Trophoblast cell (in vitro differentiated cells and primary cell): ENCODE results near the gene TTC31.
A peak's percentile ranks its signal among the peaks of the same experiment; 100 is the strongest.
"Not testable (repeated sequence)": the region's sequence is repeated elsewhere in the genome, so short reads cannot be mapped to it uniquely, and the experiment has no call there.

Experiments used
- DNase-seq, 2 donors: peaks; one replicate each; pipeline ENCODE4 v3.0.0-alpha.2; 2016
- H2AFZ ChIP-seq: 2 replicates; pipeline ENCODE4 v1.6.1; 2013; ENCODE audit warnings: low read length, moderate library complexity, mild to moderate bottlenecking; ENCODE audit not compliant: insufficient read depth, poor library complexity
- H2AK5ac ChIP-seq: 2 replicates; pipeline ENCODE4 v1.6.1; 2013; ENCODE audit warnings: mild to moderate bottlenecking, low read length
- H2BK120ac ChIP-seq: 2 replicates; pipeline ENCODE4 v1.6.1; 2013; ENCODE audit warnings: low read length, mild to moderate bottlenecking, moderate library complexity; ENCODE audit not compliant: insufficient read depth, poor library complexity
- H2BK12ac ChIP-seq: 2 replicates; pipeline ENCODE4 v1.6.1; 2013; ENCODE audit warnings: mild to moderate bottlenecking, low read length, moderate library complexity
- H2BK5ac ChIP-seq: 2 replicates; pipeline ENCODE4 v1.6.1; 2013; ENCODE audit warnings: low read length, low read depth, moderate library complexity, mild to moderate bottlenecking; ENCODE audit not compliant: poor library complexity
- H3K14ac ChIP-seq: 2 replicates; pipeline ENCODE4 v1.6.1; 2013; ENCODE audit warnings: mild to moderate bottlenecking, low read length
- H3K18ac ChIP-seq: 2 replicates; pipeline ENCODE4 v1.6.1; 2013; ENCODE audit warnings: mild to moderate bottlenecking, low read length
- H3K23ac ChIP-seq: 2 replicates; pipeline ENCODE4 v1.6.1; 2013; ENCODE audit warnings: low read length
- H3K27ac ChIP-seq: 2 replicates; pipeline ENCODE4 v1.5.1; 2013; ENCODE audit warnings: low read depth, mild to moderate bottlenecking, inconsistent platforms, low read length, moderate library complexity
- H3K27me3 ChIP-seq: 2 replicates; pipeline ENCODE4 v1.6.1; 2013; ENCODE audit warnings: inconsistent platforms, mild to moderate bottlenecking, low read length, moderate library complexity; ENCODE audit not compliant: insufficient read depth
- H3K36me3 ChIP-seq, 2 experiments: 1 replicate in 1 of 2; 2 replicates in 1 of 2; pipeline ENCODE4 v1.6.1; 2013; ENCODE audit warnings: low read length in 2 of 2, mild to moderate bottlenecking in 2 of 2, moderate library complexity in 1 of 2; ENCODE audit not compliant: insufficient read depth in 2 of 2, control insufficient read depth in 1 of 2
- H3K4ac ChIP-seq: 2 replicates; pipeline ENCODE4 v1.6.1; 2013; ENCODE audit warnings: low read depth, mild to moderate bottlenecking, low read length, moderate library complexity
- H3K4me1 ChIP-seq, 2 experiments: 1 replicate in 1 of 2; 2 replicates in 1 of 2; pipeline ENCODE4 v1.6.1; 2013; ENCODE audit warnings: low read length in 2 of 2, mild to moderate bottlenecking in 2 of 2, moderate library complexity in 1 of 2; ENCODE audit not compliant: insufficient read depth in 2 of 2, control insufficient read depth in 1 of 2
- H3K4me2 ChIP-seq: 2 replicates; pipeline ENCODE4 v1.6.1; 2013; ENCODE audit warnings: inconsistent platforms, mild to moderate bottlenecking, low read length, moderate library complexity
- H3K4me3 ChIP-seq: 2 replicates; pipeline ENCODE4 v1.5.1; 2013; ENCODE audit warnings: mild to moderate bottlenecking, low read depth, low read length, inconsistent platforms
- H3K79me1 ChIP-seq: one replicate; pipeline ENCODE4 v1.6.1; 2013; ENCODE audit warnings: low read length
- H3K79me2 ChIP-seq: 2 replicates; pipeline ENCODE4 v1.6.1; 2013; ENCODE audit warnings: low read length, mild to moderate bottlenecking; ENCODE audit not compliant: control insufficient read depth, insufficient read depth, poor library complexity
- H3K9ac ChIP-seq: 2 replicates; pipeline ENCODE4 v1.6.1; 2013; ENCODE audit warnings: mild to moderate bottlenecking, low read length
- H3K9me3 ChIP-seq: 2 replicates; pipeline ENCODE4 v1.6.1; 2013; ENCODE audit warnings: low read depth, mild to moderate bottlenecking, control low read depth, inconsistent platforms, low read length; ENCODE audit not compliant: insufficient read depth
- H4K12ac ChIP-seq: 2 replicates; pipeline ENCODE4 v1.6.1; 2013; ENCODE audit warnings: low read depth, mild to moderate bottlenecking, low read length, moderate library complexity
- H4K8ac ChIP-seq: 2 replicates; pipeline ENCODE4 v1.6.1; 2013; ENCODE audit warnings: low read depth, mild to moderate bottlenecking, low read length, moderate library complexity
- H4K91ac ChIP-seq: one replicate; pipeline ENCODE4 v1.6.1; 2013; ENCODE audit warnings: low read depth, mild to moderate bottlenecking, low read length, moderate library complexity
- whole genome bisulfite sequencing: extraction: QIAGEN DNeasy Blood & Tissue Kit; methylation state at CpG from one replicate; pipeline ENCODE4 v1.1.7; 2013; ENCODE audit warnings: missing lambda C conversion rate; ENCODE audit not compliant: insufficient read length, insufficient coverage; ENCODE audit errors: extremely low coverage; 5-methylcytosine and 5-hydroxymethylcytosine counted together

TTC31 gene

GRCh38 chr2:74481431-74481830 is 1.4 kb upstream of the TTC31 start:
- no peak overlapping the region for H2BK120ac ChIP-seq
- DNase-seq, result no peak
- H3K79me2 ChIP-seq, result peaks cover 9% of the 10 kb centered on the region
- no peak overlapping the region for H3K27ac ChIP-seq
- no peaks in the 10 kb centered on the region for H3K27me3 ChIP-seq
- peak overlapping the region; percentile 66 for H3K4me2 ChIP-seq
- no peak overlapping the region for H2AFZ ChIP-seq
- WGBS, result no CpG with 5 or more reads among the region's 3 CpGs
- peaks cover 12 to 14% of the 10 kb centered on the region in 2 experiments for H3K36me3 ChIP-seq
- no peak overlapping the region for H2AK5ac ChIP-seq
- H2BK12ac ChIP-seq, result no peak overlapping the region
- peak overlapping the region; percentile 51 for H3K4ac ChIP-seq
- no peaks in the 10 kb centered on the region for H3K9me3 ChIP-seq
- H3K4me3 ChIP-seq, result no peak overlapping the region
- peaks cover 11% of the 10 kb centered on the region for H3K79me1 ChIP-seq
- peak overlapping the region; percentile 71 for H4K8ac ChIP-seq
- peaks cover 9 to 10% of the 10 kb centered on the region in 2 experiments for H3K4me1 ChIP-seq
- peak overlapping the region; percentile 1 for H4K12ac ChIP-seq
- peak overlapping the region; percentile 89 for H3K9ac ChIP-seq
- H4K91ac ChIP-seq, result no peak overlapping the region
- no peak overlapping the region for H2BK5ac ChIP-seq
- peak overlapping the region; percentile 21 for H3K18ac ChIP-seq
- no peak overlapping the region for H3K14ac ChIP-seq
- H3K23ac ChIP-seq, result no peak overlapping the region

DNA sequence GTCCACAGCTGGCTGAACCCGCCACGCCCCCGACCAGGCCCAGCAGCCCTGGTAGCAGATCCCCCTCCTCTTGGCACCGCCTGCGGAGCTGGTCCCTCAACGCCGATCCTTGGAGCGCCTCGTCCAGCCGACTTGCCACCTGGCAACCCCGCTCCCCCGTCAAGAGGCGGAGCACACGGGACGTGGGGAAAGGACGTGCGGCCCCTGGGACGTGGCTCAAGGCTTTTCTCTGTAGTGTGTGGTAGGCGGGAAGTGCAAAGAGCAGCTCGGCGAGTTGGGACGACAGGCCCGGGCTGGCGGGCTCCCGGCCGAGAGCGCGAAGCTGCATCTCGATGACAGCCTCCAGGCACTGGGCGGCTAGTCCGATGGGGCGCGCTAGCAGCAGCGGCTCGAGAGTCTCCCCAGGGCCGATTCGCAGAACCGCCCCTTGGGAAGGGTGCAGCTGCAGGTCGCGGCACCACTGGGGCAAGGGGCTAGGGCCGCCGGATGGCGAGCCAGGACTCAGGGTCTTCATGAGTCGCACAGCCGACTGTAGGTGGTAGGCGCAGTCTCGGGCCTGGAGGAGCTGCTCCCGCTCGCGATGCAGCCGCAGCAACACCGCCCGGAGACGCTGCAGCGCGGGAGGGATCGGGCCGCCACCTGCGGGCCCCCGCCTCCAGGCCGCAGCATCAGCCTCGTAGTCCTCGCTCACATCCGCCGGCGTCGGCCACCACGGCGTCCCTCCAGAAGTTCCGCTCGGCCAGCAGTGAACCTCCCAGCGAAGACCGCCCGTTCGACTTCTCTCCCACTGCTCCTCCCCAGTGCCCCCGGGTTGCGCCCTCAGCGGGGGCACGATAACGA is 700 bp upstream of the TTC31 start:
- Histone ChIP-seq H2AFZ (peak overlapping the region; percentile 78), H3K14ac (peak overlapping the region; percentile 34), H3K4me2 (peak overlapping the region; percentile 66), H2AK5ac (peak overlapping the region; percentile 9), H3K4me3 (peak overlapping the region; percentile 94), H4K8ac (peak overlapping the region; percentile 71), H3K9ac (peak overlapping the region; percentile 89), H3K4ac (peak overlapping the region; percentile 51), H3K4me1 (peaks cover 9 to 10% of the 10 kb centered on the region in 2 experiments), H4K12ac (peak overlapping the region; percentile 2), H3K36me3 (peaks cover 13 to 14% of the 10 kb centered on the region in 2 experiments), H3K27me3 (no peaks in the 10 kb centered on the region), H2BK12ac (no peak overlapping the region), H3K23ac (no peak overlapping the region), H2BK120ac (peak overlapping the region; percentile 40), H3K27ac (peak overlapping the region; percentile 65), H2BK5ac (no peak overlapping the region), H3K18ac (peak overlapping the region; percentile 54), H4K91ac (peak overlapping the region; percentile 34), H3K9me3 (no peaks in the 10 kb centered on the region), H3K79me2 (peaks cover 9% of the 10 kb centered on the region), H3K79me1 (peaks cover 11% of the 10 kb centered on the region)
- no CpG with 5 or more reads among the region's 80 CpGs for WGBS
- DNase-seq, result peak; percentile 36 to 60

DNA sequence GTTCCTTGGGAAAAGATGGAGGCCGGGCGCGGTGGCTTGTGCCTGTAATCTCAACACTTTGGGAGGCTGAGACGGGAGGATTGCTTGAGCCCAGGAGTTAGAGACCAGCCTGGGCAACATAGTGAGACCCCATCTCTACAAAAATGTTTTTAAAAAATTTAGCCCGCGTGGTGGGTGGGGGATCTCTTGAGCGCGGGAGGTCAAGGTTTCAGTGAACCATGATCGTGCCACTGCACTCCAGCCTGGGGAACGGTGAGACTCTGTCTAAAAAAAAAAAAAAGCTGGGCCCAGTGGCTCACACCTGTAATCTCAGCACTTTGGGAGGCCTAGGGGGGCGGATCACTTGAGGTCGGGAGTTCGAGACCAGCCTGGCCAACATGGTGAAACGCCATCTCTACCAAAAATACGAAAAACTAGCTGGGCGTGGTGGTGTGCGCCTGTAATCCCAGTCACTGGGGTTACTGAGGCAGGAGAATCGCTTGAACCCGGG is 839 bp downstream of the TTC31 start:
- not testable (repeated sequence) for H3K23ac ChIP-seq, H2AFZ ChIP-seq, H3K27ac ChIP-seq, H3K4ac ChIP-seq, H3K79me2 ChIP-seq, H2BK12ac ChIP-seq, H3K9me3 ChIP-seq, H2BK5ac ChIP-seq, H2AK5ac ChIP-seq, H4K91ac ChIP-seq, H2BK120ac ChIP-seq, H3K14ac ChIP-seq, H4K12ac ChIP-seq, H3K18ac ChIP-seq, H3K27me3 ChIP-seq, DNase-seq, H3K9ac ChIP-seq
- Histone ChIP-seq H4K8ac (peak overlapping the region; percentile 73), H3K79me1 (peaks cover 11% of the 10 kb centered on the region), H3K4me2 (peak overlapping the region; percentile 66), H3K4me3 (peak overlapping the region; percentile 56), H3K36me3 (peaks cover 7 to 11% of the 10 kb centered on the region in 2 experiments), H3K4me1 (peaks cover 9 to 15% of the 10 kb centered on the region in 2 experiments)
- WGBS, result no CpG with 5 or more reads among the region's 19 CpGs

- Histone ChIP-seq H3K4me2 (no peak overlapping the region), H4K8ac (no peak overlapping the region), H3K79me2 (peaks cover 9% of the 10 kb centered on the region), H3K9me3 (no peaks in the 10 kb centered on the region), H3K4ac (no peak overlapping the region), H3K79me1 (peaks cover 11% of the 10 kb centered on the region), H2BK5ac (no peak overlapping the region), H4K12ac (no peak overlapping the region), H2AK5ac (no peak overlapping the region), H3K14ac (no peak overlapping the region), H3K4me1 (peaks cover 8 to 14% of the 10 kb centered on the region in 2 experiments), H3K4me3 (no peak overlapping the region), H3K36me3 (peaks cover 12 to 18% of the 10 kb centered on the region in 2 experiments), H4K91ac (no peak overlapping the region), H3K18ac (no peak overlapping the region), H3K27ac (no peak overlapping the region), H3K9ac (no peak overlapping the region), H3K27me3 (no peaks in the 10 kb centered on the region), H3K23ac (no peak overlapping the region), H2BK120ac (no peak overlapping the region), H2AFZ (no peak overlapping the region), H2BK12ac (no peak overlapping the region)
- DNase-seq, result no peak
- no CpG with 5 or more reads among the region's 2 CpGs for WGBS
Observed at GRCh38 chr2:74486141-74486540, 3.3 kb downstream of the TTC31 start.
